Cardiac fibroblast (primary cell): ENCODE measurements around the gene C2orf69.

Source experiments
- DNase-seq, 2 donors: peaks; one replicate each; pipeline versions ENCODE4 v3.0.0 to v3.0.0-alpha.2; 2010; ENCODE audit warnings: low read depth in 2 of 2
- H3K4me3 ChIP-seq, 2 donors: replicated peaks in 1 of 2; 1 replicate in 1 of 2; 2 replicates in 1 of 2; pipeline ENCODE4 v1.5.1; 2011; ENCODE audit warnings: low read depth in 2 of 2, low read length in 2 of 2, mild to moderate bottlenecking in 2 of 2, moderate library complexity in 1 of 2
- CTCF ChIP-seq: IDR thresholded peaks from one replicate; pipeline ENCODE4 v1.5.1; 2011; ENCODE audit warnings: low read depth, mild to moderate bottlenecking, low read length, inconsistent platforms

The C2orf69 gene

GRCh38 chr2:199973703-199974102 is 62.6 kb downstream of the C2orf69 start:
- TF ChIP-seq CTCF = peak; percentile 45
- H3K4me3 ChIP-seq = no peak overlapping the region
- DNase-seq = peak; percentile 68 to 73

- no peak overlapping the region for H3K4me3 ChIP-seq
- peak; percentile 39 to 60 for DNase-seq
- TF ChIP-seq CTCF = no peak
Measured at GRCh38 chr2:199975273-199975895, 64.3 kb downstream of the C2orf69 start.
